Measurements from ENCODE around the gene GAB1. TPM values are rescaled to one million over a fixed set of nuclear protein-coding genes. Genes with fewer than 3 reads are reported as not detected.

GAB1 gene
- total and polyA plus RNA-seq, 2 donors (not counting 1 experiment from before 2014, with no cell fraction given): 4.7 to 10.8 TPM

DNA sequence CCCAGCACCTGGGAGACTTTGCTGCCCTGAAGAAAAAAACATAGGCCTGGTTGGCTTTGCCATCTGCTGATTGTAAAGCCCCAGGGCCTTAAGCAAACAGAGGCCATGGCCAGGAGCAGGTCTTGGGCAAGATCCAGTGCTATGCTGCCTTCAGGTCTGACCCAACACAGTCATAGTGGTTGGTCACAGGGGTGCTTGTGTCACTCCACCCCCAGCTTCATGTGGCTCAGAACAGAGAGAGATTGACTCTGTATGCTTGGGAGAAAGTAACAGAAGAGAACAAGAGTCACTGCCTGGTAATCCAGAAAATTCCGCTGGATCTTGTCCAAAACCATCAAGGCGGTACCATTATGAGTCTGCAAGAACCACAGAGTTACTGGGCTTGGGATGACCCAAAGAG lies 152.4 kb downstream of the GAB1 start:
- Histone ChIP-seq H3K27ac (ENCODE audit: low read length in 2 of 2) (no peak overlapping the region), H3K36me3 (replicated peaks in 1 of 2; ENCODE audit: control extremely low read depth in 1 of 2, control insufficient read depth in 1 of 2, extremely low read depth in 1 of 2, insufficient read depth in 2 of 2, low read length in 1 of 2) (no peaks in the 10 kb centered on the region), H2AFZ (ENCODE audit: insufficient read depth, low read depth, low read length, poor library complexity, severe bottlenecking) (no peak overlapping the region), H3K79me2 (ENCODE audit: control insufficient read depth, insufficient read depth, low read length) (no peaks in the 10 kb centered on the region), H3K27me3 (replicated peaks in 1 of 4; ENCODE audit: control extremely low read depth in 1 of 4, control insufficient read depth in 3 of 4, insufficient read depth in 4 of 4, low read length in 3 of 4) (no peaks in the 10 kb centered on the region), H3K9me3 (ENCODE audit: control extremely low read depth in 1 of 3, control insufficient read depth in 2 of 3, insufficient read depth in 1 of 3, low read length in 2 of 3) (no peaks in the 10 kb centered on the region), H3K4me2 (replicated peaks; ENCODE audit: low read depth, low read length, poor library complexity, severe bottlenecking) (no peak overlapping the region), H3K9ac (ENCODE audit: low read length) (no peak overlapping the region), H4K20me1 (ENCODE audit: control insufficient read depth, insufficient read depth, low read length, poor library complexity, severe bottlenecking) (no peaks in the 10 kb centered on the region), H3K4me1 (ENCODE audit: control insufficient read depth in 2 of 2, insufficient read depth in 2 of 2, low read length in 2 of 2) (no peaks in the 10 kb centered on the region), H3K4me3 (ENCODE audit: control extremely low read depth in 1 of 5, extremely low read depth in 1 of 5, insufficient read depth in 1 of 5, low read depth in 2 of 5, low read length in 4 of 5) (no peak overlapping the region)
- 97% methylated on average over 2 of the region's 2 CpGs for WGBS (ENCODE audit: insufficient coverage)
- H3K27ac Mint-ChIP-seq: no peak overlapping the region
- peaks cover 2% of the 10 kb centered on the region for H3K9me3 Mint-ChIP-seq (ENCODE audit: insufficient read depth)
- ATAC-seq (ENCODE audit: low read depth) (no peak), DNase-seq (no peak)
- intact Hi-C loops (cut with micrococcal nuclease): no loop called here
- TF ChIP-seq CTCF (IDR thresholded peaks at IDR 0.05) (no peak), EZH2 (IDR thresholded peaks at IDR 0.05; ENCODE audit: borderline replicate concordance, insufficient read depth, low read depth, low read length, poor library complexity, severe bottlenecking) (no peak)
- CTCF ChIA-PET: no interaction called here
- no peaks in the 10 kb centered on the region for H3K4me1 Mint-ChIP-seq
- POLR2A ChIA-PET: no interaction called here
- H3K4me3 Mint-ChIP-seq: no peak overlapping the region
- H3K27me3 Mint-ChIP-seq: peaks cover 22% of the 10 kb centered on the region

DNA sequence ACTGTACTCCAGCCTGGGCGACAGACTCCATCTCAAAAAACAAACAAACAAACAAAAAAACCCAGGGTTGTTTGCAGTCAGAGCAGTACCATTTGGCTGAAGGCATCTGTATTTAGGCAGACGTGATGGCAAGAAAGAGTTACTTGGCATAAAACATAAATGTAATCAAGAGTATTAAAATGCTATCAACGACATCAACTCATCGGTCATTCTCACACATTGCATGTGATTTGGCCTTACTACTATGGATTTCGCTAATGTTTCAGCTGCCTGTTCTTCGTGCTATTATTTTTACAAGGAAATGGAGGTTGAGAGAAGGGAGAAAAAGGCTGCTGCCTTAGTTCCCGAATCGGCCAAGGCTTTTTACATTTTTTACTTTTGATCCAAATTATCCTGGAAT lies 161.3 kb downstream of the GAB1 start:
- H3K27me3 ChIP-seq (replicated peaks in 1 of 4; ENCODE audit: control extremely low read depth in 1 of 4, control insufficient read depth in 3 of 4, insufficient read depth in 4 of 4, low read length in 3 of 4): no peaks in the 10 kb centered on the region
- H4K20me1 ChIP-seq (ENCODE audit: control insufficient read depth, insufficient read depth, low read length, poor library complexity, severe bottlenecking): no peaks in the 10 kb centered on the region
- no peaks in the 10 kb centered on the region for H3K9me3 ChIP-seq (ENCODE audit: control extremely low read depth in 1 of 3, control insufficient read depth in 2 of 3, insufficient read depth in 1 of 3, low read length in 2 of 3)
- no peak overlapping the region for H3K4me2 ChIP-seq (replicated peaks; ENCODE audit: low read depth, low read length, poor library complexity, severe bottlenecking)
- CTCF ChIA-PET: no interaction called here
- H3K79me2 ChIP-seq (ENCODE audit: control insufficient read depth, insufficient read depth, low read length): no peaks in the 10 kb centered on the region
- Mint-ChIP-seq H3K4me1 (no peaks in the 10 kb centered on the region), H3K4me3 (no peak overlapping the region), H3K9me3 (ENCODE audit: insufficient read depth) (peaks cover 3% of the 10 kb centered on the region), H3K27ac (no peak overlapping the region), H3K27me3 (no peaks in the 10 kb centered on the region)
- POLR2A ChIA-PET: no interaction called here
- intact Hi-C loops (cut with micrococcal nuclease): no loop called here
- DNase-seq (no peak), ATAC-seq (ENCODE audit: low read depth) (no peak)
- no peaks in the 10 kb centered on the region for H3K4me1 ChIP-seq (ENCODE audit: control insufficient read depth in 2 of 2, insufficient read depth in 2 of 2, low read length in 2 of 2)
- H3K36me3 ChIP-seq (replicated peaks in 1 of 2; ENCODE audit: control extremely low read depth in 1 of 2, control insufficient read depth in 1 of 2, extremely low read depth in 1 of 2, insufficient read depth in 2 of 2, low read length in 1 of 2): no peaks in the 10 kb centered on the region
- no peak overlapping the region for H3K27ac ChIP-seq (ENCODE audit: low read length in 2 of 2)
- no peak overlapping the region for H3K9ac ChIP-seq (ENCODE audit: low read length)
- TF ChIP-seq EZH2 (IDR thresholded peaks at IDR 0.05; ENCODE audit: borderline replicate concordance, insufficient read depth, low read depth, low read length, poor library complexity, severe bottlenecking) (no peak), CTCF (IDR thresholded peaks at IDR 0.05) (no peak)
- no peak overlapping the region for H2AFZ ChIP-seq (ENCODE audit: insufficient read depth, low read depth, low read length, poor library complexity, severe bottlenecking)
- H3K4me3 ChIP-seq (ENCODE audit: control extremely low read depth in 1 of 5, extremely low read depth in 1 of 5, insufficient read depth in 1 of 5, low read depth in 2 of 5, low read length in 4 of 5): no peak overlapping the region
- WGBS (ENCODE audit: insufficient coverage): no CpG with 5 or more reads among the region's 8 CpGs
